ENCODE results near the gene TTI1.

The TTI1 gene

DNA sequence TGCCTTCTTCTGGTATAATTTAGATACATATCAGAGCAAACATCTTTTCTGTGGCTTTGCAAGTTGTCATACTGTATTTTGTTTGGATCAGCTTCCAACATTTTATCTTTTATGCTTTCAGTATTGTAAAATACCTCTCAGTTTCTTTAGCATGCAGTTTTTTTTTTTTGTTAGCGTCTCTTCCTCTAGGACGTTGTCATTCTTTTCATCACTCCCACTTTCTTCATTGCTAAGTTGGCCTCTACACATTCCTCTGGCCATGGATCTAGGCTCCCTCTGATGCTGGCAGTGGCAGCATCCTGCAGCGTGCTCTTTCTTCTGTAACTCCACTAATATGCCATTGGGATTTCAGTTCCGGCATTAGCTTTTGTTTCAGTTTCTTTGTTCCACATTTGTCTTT lies 22.0 kb upstream of the TTI1 start:
- H3K4me3 ChIP-seq (ENCODE audit: low read length) = no peak overlapping the region
- no peak for DNase-seq (ENCODE audit: low read depth)
- TF ChIP-seq, protein P1, sequence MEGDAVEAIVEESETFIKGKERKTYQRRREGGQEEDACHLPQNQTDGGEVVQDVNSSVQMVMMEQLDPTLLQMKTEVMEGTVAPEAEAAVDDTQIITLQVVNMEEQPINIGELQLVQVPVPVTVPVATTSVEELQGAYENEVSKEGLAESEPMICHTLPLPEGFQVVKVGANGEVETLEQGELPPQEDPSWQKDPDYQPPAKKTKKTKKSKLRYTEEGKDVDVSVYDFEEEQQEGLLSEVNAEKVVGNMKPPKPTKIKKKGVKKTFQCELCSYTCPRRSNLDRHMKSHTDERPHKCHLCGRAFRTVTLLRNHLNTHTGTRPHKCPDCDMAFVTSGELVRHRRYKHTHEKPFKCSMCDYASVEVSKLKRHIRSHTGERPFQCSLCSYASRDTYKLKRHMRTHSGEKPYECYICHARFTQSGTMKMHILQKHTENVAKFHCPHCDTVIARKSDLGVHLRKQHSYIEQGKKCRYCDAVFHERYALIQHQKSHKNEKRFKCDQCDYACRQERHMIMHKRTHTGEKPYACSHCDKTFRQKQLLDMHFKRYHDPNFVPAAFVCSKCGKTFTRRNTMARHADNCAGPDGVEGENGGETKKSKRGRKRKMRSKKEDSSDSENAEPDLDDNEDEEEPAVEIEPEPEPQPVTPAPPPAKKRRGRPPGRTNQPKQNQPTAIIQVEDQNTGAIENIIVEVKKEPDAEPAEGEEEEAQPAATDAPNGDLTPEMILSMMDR (IDR thresholded peaks at IDR 0.05; ENCODE audit: insufficient read depth, low read depth, low read length, missing control alignments) = no peak

DNA sequence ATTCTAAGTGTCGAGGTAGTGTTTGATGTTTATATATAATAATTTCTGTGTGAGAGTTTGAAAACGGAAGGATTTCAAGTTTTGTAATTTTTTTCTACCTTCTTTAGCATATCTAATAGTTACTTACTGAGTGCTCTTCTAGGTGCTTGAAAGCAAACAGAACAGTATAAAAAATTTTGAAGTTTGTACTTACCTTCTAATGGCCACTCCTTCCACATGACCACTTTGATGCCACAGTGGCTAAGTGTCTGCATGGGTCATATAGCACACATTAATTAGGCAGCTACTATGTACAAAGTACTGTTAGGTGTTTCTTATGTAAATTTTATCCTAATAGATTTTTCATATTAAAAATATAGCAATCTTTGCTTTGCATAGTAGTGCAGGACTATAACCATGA lies 21.4 kb upstream of the TTI1 start:
- TF ChIP-seq, protein P1 (IDR thresholded peaks at IDR 0.05; ENCODE audit: insufficient read depth, low read depth, low read length, missing control alignments) = no peak
- DNase-seq (ENCODE audit: low read depth) = no peak
- H3K4me3 ChIP-seq (ENCODE audit: low read length) = no peak overlapping the region

GRCh38 chr20:38052870-38053269 lies 19.6 kb upstream of the TTI1 start:
- DNase-seq (ENCODE audit: low read depth) = no peak
- H3K4me3 ChIP-seq (ENCODE audit: low read length) = no peak overlapping the region
- TF ChIP-seq, protein P1 (IDR thresholded peaks at IDR 0.05; ENCODE audit: insufficient read depth, low read depth, low read length, missing control alignments) = no peak

GRCh38 chr20:38050686-38051085 lies 17.4 kb upstream of the TTI1 start:
- TF ChIP-seq, protein P1 (IDR thresholded peaks at IDR 0.05; ENCODE audit: insufficient read depth, low read depth, low read length, missing control alignments) = no peak

DNA sequence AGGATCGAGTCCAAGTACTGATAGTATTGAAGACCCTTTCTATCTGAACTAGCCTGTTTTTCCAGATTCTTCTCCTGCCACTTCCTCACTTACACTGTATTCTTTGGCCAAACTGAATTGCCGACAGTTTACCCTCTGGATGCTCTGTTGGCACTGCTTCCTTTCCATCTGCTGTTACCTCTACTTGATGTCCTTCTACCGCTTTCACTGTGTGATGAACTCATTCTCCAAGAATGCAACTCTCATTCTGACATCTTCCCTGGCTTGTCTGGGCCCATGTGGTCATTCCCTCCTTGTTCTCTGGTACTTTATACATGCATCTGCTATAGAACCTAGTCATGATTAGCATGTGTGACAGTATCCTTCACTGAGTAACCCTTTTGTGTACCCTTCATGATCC lies 16.5 kb upstream of the TTI1 start:
- DNase-seq (ENCODE audit: low read depth) = peak; percentile 91
- TF ChIP-seq, protein P1 (IDR thresholded peaks at IDR 0.05; ENCODE audit: insufficient read depth, low read depth, low read length, missing control alignments) = no peak
- no peak overlapping the region for H3K4me3 ChIP-seq (ENCODE audit: low read length)

More at GRCh38 chr20:38050686-38051085, 17.4 kb upstream of the TTI1 start:
- peak; percentile 64 for DNase-seq (ENCODE audit: low read depth)
- no peak overlapping the region for H3K4me3 ChIP-seq (ENCODE audit: low read length)

DNA sequence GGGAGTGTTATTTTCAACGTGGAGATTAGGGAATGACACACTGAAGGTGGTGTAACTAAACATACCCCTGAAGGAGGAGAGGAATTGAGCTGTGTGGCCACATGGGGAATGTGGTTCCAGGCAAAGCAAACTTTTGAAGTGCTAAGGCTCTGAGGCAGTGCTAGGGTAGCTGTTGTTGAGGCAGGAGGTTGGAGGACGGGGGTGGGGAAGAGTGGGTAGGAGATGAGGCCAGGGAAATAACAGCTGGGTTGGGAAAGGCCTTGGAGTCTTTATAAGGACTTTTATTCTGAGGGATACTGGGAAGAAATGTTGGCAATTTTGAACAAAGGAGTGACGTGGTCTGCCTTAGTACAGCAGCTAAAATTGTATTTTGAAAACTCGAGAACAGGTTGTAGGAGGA lies 13.3 kb upstream of the TTI1 start:
- H3K4me3 ChIP-seq (ENCODE audit: low read length) = no peak overlapping the region
- DNase-seq (ENCODE audit: low read depth) = no peak
- TF ChIP-seq, protein P1 (IDR thresholded peaks at IDR 0.05; ENCODE audit: insufficient read depth, low read depth, low read length, missing control alignments) = no peak

DNA sequence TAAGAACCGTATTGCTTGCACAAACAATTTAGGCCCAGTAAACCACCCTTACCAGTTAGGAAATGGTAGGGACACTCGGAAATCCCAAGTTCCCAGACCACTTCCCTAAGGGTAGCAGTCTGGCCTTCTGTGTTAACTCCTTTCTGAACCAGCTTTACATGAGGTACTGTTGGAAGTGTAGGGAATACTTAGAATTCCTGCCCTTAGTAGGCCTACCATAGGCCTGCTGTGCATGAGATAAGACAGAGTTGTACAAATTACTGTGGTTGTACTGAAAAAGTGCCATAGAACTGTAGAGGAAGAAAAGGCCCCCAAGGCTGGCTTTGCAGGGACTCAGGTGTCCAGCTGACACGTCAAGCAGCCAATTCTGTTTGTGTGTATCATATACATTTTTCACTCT lies 11.4 kb upstream of the TTI1 start:
- DNase-seq (ENCODE audit: low read depth) = no peak
- TF ChIP-seq, protein P1 (IDR thresholded peaks at IDR 0.05; ENCODE audit: insufficient read depth, low read depth, low read length, missing control alignments) = no peak
- no peak overlapping the region for H3K4me3 ChIP-seq (ENCODE audit: low read length)

Measured in epithelial cell of esophagus (primary cell).